GM19395 (cell line): ENCODE measurements around the gene UBE2V1.
"Not testable (repeated sequence)": the region's sequence is repeated elsewhere in the genome, so short reads cannot be mapped to it uniquely, and the experiment has no call there.

Experiments
- ATAC-seq: cut with Tn5 transposase; IDR thresholded peaks from one replicate; pipeline ENCODE4 v1.9.1; 2021; ENCODE audit warnings: mild to moderate bottlenecking, moderate library complexity; ENCODE audit not compliant: unreplicated experiment

The UBE2V1 gene

GRCh38 chr20:50066161-50066834 is 46.7 kb downstream of the UBE2V1 start:
- no peak for ATAC-seq

GRCh38 chr20:50065325-50065615 is 47.7 kb downstream of the UBE2V1 start:
- ATAC-seq: no peak

- ATAC-seq: not testable (repeated sequence)
These were observed 49.2 kb downstream of the UBE2V1 start for GRCh38 chr20:50063763-50064162.

GRCh38 chr20:50062006-50062838 is 50.7 kb downstream of the UBE2V1 start:
- ATAC-seq: no peak

GRCh38 chr20:50061151-50062005 is 51.6 kb downstream of the UBE2V1 start:
- no peak for ATAC-seq

GRCh38 chr20:50058662-50059402 is 54.1 kb downstream of the UBE2V1 start:
- ATAC-seq: no peak

GRCh38 chr20:50057714-50058053 is 55.3 kb downstream of the UBE2V1 start:
- no peak for ATAC-seq

- no peak for ATAC-seq
These were observed 55.8 kb downstream of the UBE2V1 start for GRCh38 chr20:50056951-50057713.

GRCh38 chr20:50056408-50056926 is 56.5 kb downstream of the UBE2V1 start:
- no peak for ATAC-seq

- ATAC-seq: no peak
These were observed 57.3 kb downstream of the UBE2V1 start for GRCh38 chr20:50055524-50056083.

- ATAC-seq: no peak
These were observed 58.1 kb downstream of the UBE2V1 start for GRCh38 chr20:50054626-50055511.

- no peak for ATAC-seq
These were observed 58.8 kb downstream of the UBE2V1 start for GRCh38 chr20:50054231-50054547.

- no peak for ATAC-seq
These were observed 59.4 kb downstream of the UBE2V1 start for GRCh38 chr20:50053362-50054230.

GRCh38 chr20:50052550-50053361 is 60.2 kb downstream of the UBE2V1 start:
- ATAC-seq: no peak

- no peak for ATAC-seq
These were observed 62.2 kb downstream of the UBE2V1 start for GRCh38 chr20:50050660-50051308.

- no peak for ATAC-seq
These were observed 62.7 kb downstream of the UBE2V1 start for GRCh38 chr20:50050214-50050613.
